ENCODE data around the gene UGT2B7.

UGT2B7 gene

GRCh38 chr4:69057620-69058409, 38.5 kb upstream of the UGT2B7 start:
- H3K9ac ChIP-seq (ENCODE audit: low read depth in 1 of 2, low read length in 2 of 2): peak overlapping the region; percentile 39 to 48
- peaks cover 9 to 13% of the 10 kb centered on the region in 2 donors for H3K4me1 ChIP-seq (ENCODE audit: control insufficient read depth in 1 of 2, insufficient read depth in 2 of 2, low read length in 2 of 2)
- no peaks in the 10 kb centered on the region for H3K36me3 ChIP-seq (ENCODE audit: control insufficient read depth in 1 of 2, insufficient read depth in 2 of 2, low read length in 2 of 2)
- H3K4me3 ChIP-seq (ENCODE audit: low read depth in 1 of 2, low read length in 2 of 2): peak overlapping the region; percentile 44 to 55
- H3K27ac ChIP-seq (ENCODE audit: low read depth, low read length): no peak overlapping the region
- H3K27me3 ChIP-seq (ENCODE audit: control insufficient read depth in 1 of 2, insufficient read depth in 2 of 2, low read length in 2 of 2): no peaks in the 10 kb centered on the region
- no peaks in the 10 kb centered on the region for H3K9me3 ChIP-seq (ENCODE audit: control insufficient read depth in 1 of 2, low read length in 2 of 2)

- Histone ChIP-seq H3K27me3 (ENCODE audit: control insufficient read depth in 1 of 2, insufficient read depth in 2 of 2, low read length in 2 of 2) (no peaks in the 10 kb centered on the region), H3K9ac (ENCODE audit: low read depth in 1 of 2, low read length in 2 of 2) (peak overlapping the region; percentile 39 to 48), H3K4me3 (ENCODE audit: low read depth in 1 of 2, low read length in 2 of 2) (peak overlapping the region; percentile 31 to 44), H3K4me1 (ENCODE audit: control insufficient read depth in 1 of 2, insufficient read depth in 2 of 2, low read length in 2 of 2) (peaks cover 9 to 13% of the 10 kb centered on the region in 2 donors), H3K27ac (ENCODE audit: low read depth, low read length) (no peak overlapping the region), H3K36me3 (ENCODE audit: control insufficient read depth in 1 of 2, insufficient read depth in 2 of 2, low read length in 2 of 2) (no peaks in the 10 kb centered on the region), H3K9me3 (ENCODE audit: control insufficient read depth in 1 of 2, low read length in 2 of 2) (no peaks in the 10 kb centered on the region)
These were observed 37.7 kb upstream of the UGT2B7 start for GRCh38 chr4:69058410-69059059.

GRCh38 chr4:69060651-69061308, 35.5 kb upstream of the UGT2B7 start:
- Histone ChIP-seq H3K27me3 (ENCODE audit: control insufficient read depth in 1 of 2, insufficient read depth in 2 of 2, low read length in 2 of 2) (no peaks in the 10 kb centered on the region), H3K4me1 (ENCODE audit: control insufficient read depth in 1 of 2, insufficient read depth in 2 of 2, low read length in 2 of 2) (peaks cover 9 to 10% of the 10 kb centered on the region in 2 donors), H3K27ac (ENCODE audit: low read depth, low read length) (no peak overlapping the region), H3K9me3 (ENCODE audit: control insufficient read depth in 1 of 2, low read length in 2 of 2) (no peaks in the 10 kb centered on the region), H3K4me3 (ENCODE audit: low read depth in 1 of 2, low read length in 2 of 2) (no peak overlapping the region), H3K9ac (ENCODE audit: low read depth in 1 of 2, low read length in 2 of 2) (no peak overlapping the region), H3K36me3 (ENCODE audit: control insufficient read depth in 1 of 2, insufficient read depth in 2 of 2, low read length in 2 of 2) (no peaks in the 10 kb centered on the region)

- Histone ChIP-seq H3K4me1 (ENCODE audit: control insufficient read depth in 1 of 2, insufficient read depth in 2 of 2, low read length in 2 of 2) (no peaks in the 10 kb centered on the region), H3K27ac (ENCODE audit: low read depth, low read length) (no peak overlapping the region), H3K36me3 (ENCODE audit: control insufficient read depth in 1 of 2, insufficient read depth in 2 of 2, low read length in 2 of 2) (no peaks in the 10 kb centered on the region), H3K27me3 (ENCODE audit: control insufficient read depth in 1 of 2, insufficient read depth in 2 of 2, low read length in 2 of 2) (no peaks in the 10 kb centered on the region), H3K9ac (ENCODE audit: low read depth in 1 of 2, low read length in 2 of 2) (no peak overlapping the region), H3K4me3 (ENCODE audit: low read depth in 1 of 2, low read length in 2 of 2) (no peak overlapping the region), H3K9me3 (ENCODE audit: control insufficient read depth in 1 of 2, low read length in 2 of 2) (no peaks in the 10 kb centered on the region)
These were observed 31.9 kb upstream of the UGT2B7 start for GRCh38 chr4:69064391-69064790.

- no peaks in the 10 kb centered on the region for H3K27me3 ChIP-seq (ENCODE audit: control insufficient read depth in 1 of 2, insufficient read depth in 2 of 2, low read length in 2 of 2)
- no peaks in the 10 kb centered on the region for H3K9me3 ChIP-seq (ENCODE audit: control insufficient read depth in 1 of 2, low read length in 2 of 2)
- H3K36me3 ChIP-seq (ENCODE audit: control insufficient read depth in 1 of 2, insufficient read depth in 2 of 2, low read length in 2 of 2): no peaks in the 10 kb centered on the region
- H3K9ac ChIP-seq (ENCODE audit: low read depth in 1 of 2, low read length in 2 of 2): no peak overlapping the region
- no peak overlapping the region for H3K27ac ChIP-seq (ENCODE audit: low read depth, low read length)
- H3K4me1 ChIP-seq (ENCODE audit: control insufficient read depth in 1 of 2, insufficient read depth in 2 of 2, low read length in 2 of 2): no peaks in the 10 kb centered on the region
- H3K4me3 ChIP-seq (ENCODE audit: low read depth in 1 of 2, low read length in 2 of 2): no peak overlapping the region
These were observed 29.3 kb upstream of the UGT2B7 start for GRCh38 chr4:69066945-69067344.

GRCh38 chr4:69069085-69069484, 27.2 kb upstream of the UGT2B7 start:
- H3K9me3 ChIP-seq (ENCODE audit: control insufficient read depth in 1 of 2, low read length in 2 of 2): no peaks in the 10 kb centered on the region
- no peaks in the 10 kb centered on the region for H3K4me1 ChIP-seq (ENCODE audit: control insufficient read depth in 1 of 2, insufficient read depth in 2 of 2, low read length in 2 of 2)
- no peaks in the 10 kb centered on the region for H3K27me3 ChIP-seq (ENCODE audit: control insufficient read depth in 1 of 2, insufficient read depth in 2 of 2, low read length in 2 of 2)

GRCh38 chr4:69070590-69070989, 25.7 kb upstream of the UGT2B7 start:
- Histone ChIP-seq H3K9me3 (ENCODE audit: control insufficient read depth in 1 of 2, low read length in 2 of 2) (no peaks in the 10 kb centered on the region), H3K4me3 (ENCODE audit: low read depth in 1 of 2, low read length in 2 of 2) (no peak overlapping the region), H3K4me1 (ENCODE audit: control insufficient read depth in 1 of 2, insufficient read depth in 2 of 2, low read length in 2 of 2) (no peaks in the 10 kb centered on the region), H3K27ac (ENCODE audit: low read depth, low read length) (no peak overlapping the region), H3K36me3 (ENCODE audit: control insufficient read depth in 1 of 2, insufficient read depth in 2 of 2, low read length in 2 of 2) (no peaks in the 10 kb centered on the region), H3K9ac (ENCODE audit: low read depth in 1 of 2, low read length in 2 of 2) (no peak overlapping the region), H3K27me3 (ENCODE audit: control insufficient read depth in 1 of 2, insufficient read depth in 2 of 2, low read length in 2 of 2) (no peaks in the 10 kb centered on the region)

More at GRCh38 chr4:69069085-69069484, 27.2 kb upstream of the UGT2B7 start:
- Histone ChIP-seq H3K36me3 (ENCODE audit: control insufficient read depth in 1 of 2, insufficient read depth in 2 of 2, low read length in 2 of 2) (no peaks in the 10 kb centered on the region), H3K4me3 (ENCODE audit: low read depth in 1 of 2, low read length in 2 of 2) (no peak overlapping the region), H3K27ac (ENCODE audit: low read depth, low read length) (no peak overlapping the region), H3K9ac (ENCODE audit: low read depth in 1 of 2, low read length in 2 of 2) (no peak overlapping the region)

- H3K9ac ChIP-seq (ENCODE audit: low read depth in 1 of 2, low read length in 2 of 2): no peak overlapping the region
- H3K9me3 ChIP-seq (ENCODE audit: control insufficient read depth in 1 of 2, low read length in 2 of 2): no peaks in the 10 kb centered on the region
- no peaks in the 10 kb centered on the region for H3K4me1 ChIP-seq (ENCODE audit: control insufficient read depth in 1 of 2, insufficient read depth in 2 of 2, low read length in 2 of 2)
- H3K27ac ChIP-seq (ENCODE audit: low read depth, low read length): no peak overlapping the region
- H3K4me3 ChIP-seq (ENCODE audit: low read depth in 1 of 2, low read length in 2 of 2): no peak overlapping the region
- no peaks in the 10 kb centered on the region for H3K27me3 ChIP-seq (ENCODE audit: control insufficient read depth in 1 of 2, insufficient read depth in 2 of 2, low read length in 2 of 2)
- no peaks in the 10 kb centered on the region for H3K36me3 ChIP-seq (ENCODE audit: control insufficient read depth in 1 of 2, insufficient read depth in 2 of 2, low read length in 2 of 2)
These were observed 25.0 kb upstream of the UGT2B7 start for GRCh38 chr4:69071286-69071685.

- Histone ChIP-seq H3K9me3 (ENCODE audit: control insufficient read depth in 1 of 2, low read length in 2 of 2) (no peaks in the 10 kb centered on the region), H3K4me3 (ENCODE audit: low read depth in 1 of 2, low read length in 2 of 2) (no peak overlapping the region), H3K9ac (ENCODE audit: low read depth in 1 of 2, low read length in 2 of 2) (no peak overlapping the region), H3K27ac (ENCODE audit: low read depth, low read length) (no peak overlapping the region), H3K27me3 (ENCODE audit: control insufficient read depth in 1 of 2, insufficient read depth in 2 of 2, low read length in 2 of 2) (no peaks in the 10 kb centered on the region), H3K4me1 (ENCODE audit: control insufficient read depth in 1 of 2, insufficient read depth in 2 of 2, low read length in 2 of 2) (no peaks in the 10 kb centered on the region), H3K36me3 (ENCODE audit: control insufficient read depth in 1 of 2, insufficient read depth in 2 of 2, low read length in 2 of 2) (no peaks in the 10 kb centered on the region)
These were observed 22.9 kb upstream of the UGT2B7 start for GRCh38 chr4:69073375-69073774.

Measured in duodenal mucosa (tissue), 2 donors.